A549 treated with GW870086 at 1 μM for 4 hours (cell line): ENCODE measurements around the gene ARGLU1. TPM values are rescaled to one million over a fixed set of nuclear protein-coding genes. Genes with fewer than 3 reads are reported as not detected.

ENCODE experiments used
- total RNA-seq: library from RNA; stranded (reverse); fragments of 200-300 nt; extraction: Qiagen RNA extraction; gene quantifications from 5 replicates; pipeline ENCODE4 v1.2.3, GENCODE V29; 2022; ENCODE audit warnings: low read depth

ARGLU1 gene
- 28.9 to 34.6 TPM (median 32.7 TPM) in 5 replicates for total RNA-seq

GRCh38 chr13:106567474-106568298 is at the start of gene ARGLU1:
ARGLU1 (minus strand) TSS chr13:106568137; CDS start chr13:106567919, 218 bp downstream.

GRCh38 chr13:106535552-106536243 is 32.2 kb downstream of the ARGLU1 start, which contains the start of gene EFNB2:
EFNB2 (minus strand) TSS chr13:106535662; CDS start chr13:106534964, 698 bp downstream.

Other genes starting within 250 kb of the ARGLU1 start
- gene EFNB2, start 32.5 kb downstream of the ARGLU1 start, total RNA-seq: 3.7 to 4.5 TPM (median 4.2 TPM) in 5 replicates